HG03097 (cell line): ENCODE results near the gene CRLF2.
"Not testable (repeated sequence)": the region's sequence is repeated elsewhere in the genome, so short reads cannot be mapped to it uniquely, and the experiment has no call there.

Experiments
- ATAC-seq: cut with Tn5 transposase; IDR thresholded peaks from one replicate; pipeline ENCODE4 v1.9.1; 2021; ENCODE audit not compliant: unreplicated experiment, low FRiP score

CRLF2 gene, protein sequence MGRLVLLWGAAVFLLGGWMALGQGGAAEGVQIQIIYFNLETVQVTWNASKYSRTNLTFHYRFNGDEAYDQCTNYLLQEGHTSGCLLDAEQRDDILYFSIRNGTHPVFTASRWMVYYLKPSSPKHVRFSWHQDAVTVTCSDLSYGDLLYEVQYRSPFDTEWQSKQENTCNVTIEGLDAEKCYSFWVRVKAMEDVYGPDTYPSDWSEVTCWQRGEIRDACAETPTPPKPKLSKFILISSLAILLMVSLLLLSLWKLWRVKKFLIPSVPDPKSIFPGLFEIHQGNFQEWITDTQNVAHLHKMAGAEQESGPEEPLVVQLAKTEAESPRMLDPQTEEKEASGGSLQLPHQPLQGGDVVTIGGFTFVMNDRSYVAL

DNA sequence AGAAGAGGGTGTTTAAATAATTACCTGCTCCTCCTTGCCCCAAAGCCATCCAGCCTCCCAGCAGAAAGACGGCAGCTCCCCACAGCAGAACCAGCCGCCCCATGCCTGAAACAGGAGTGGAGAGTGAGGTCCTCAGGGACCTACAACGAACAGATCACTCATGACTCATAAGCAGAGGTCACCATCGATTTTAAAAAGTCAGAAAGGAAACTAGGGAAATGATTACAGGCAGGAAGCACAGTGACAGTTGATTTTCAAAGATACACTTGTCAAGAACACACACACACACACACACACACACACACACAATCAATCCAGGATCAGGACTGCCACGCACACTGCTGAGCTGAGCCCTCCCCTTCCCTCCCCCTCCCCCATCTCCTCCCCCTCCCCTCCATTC, at the start of gene CRLF2:
Gene CRLF2 (minus strand): TSS at position 118 of the 400 bp plus-strand sequence. CDS start 15 bp downstream, at position 103.
- ATAC-seq = peak; percentile 68

DNA sequence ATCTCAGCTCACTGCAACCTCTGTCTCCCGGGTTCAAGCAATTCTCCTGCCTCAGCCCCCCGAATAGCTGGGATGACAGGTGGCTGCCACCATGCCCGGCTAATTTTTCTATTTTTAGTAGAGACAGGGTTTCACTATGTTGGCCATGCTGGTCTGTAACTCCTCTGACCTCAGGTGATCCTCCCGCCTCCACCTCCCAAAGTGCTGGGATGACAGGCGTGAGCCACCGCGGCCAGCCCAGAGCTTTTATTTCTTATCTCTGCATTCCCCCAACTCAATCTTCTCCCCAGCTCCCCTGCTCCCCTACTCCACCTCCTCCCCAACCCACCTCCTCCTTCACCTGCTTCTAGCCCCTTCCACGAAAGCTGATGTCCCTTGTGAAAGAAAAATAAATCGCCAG, 49.3 kb upstream of the CRLF2 start:
- ATAC-seq = not testable (repeated sequence)

DNA sequence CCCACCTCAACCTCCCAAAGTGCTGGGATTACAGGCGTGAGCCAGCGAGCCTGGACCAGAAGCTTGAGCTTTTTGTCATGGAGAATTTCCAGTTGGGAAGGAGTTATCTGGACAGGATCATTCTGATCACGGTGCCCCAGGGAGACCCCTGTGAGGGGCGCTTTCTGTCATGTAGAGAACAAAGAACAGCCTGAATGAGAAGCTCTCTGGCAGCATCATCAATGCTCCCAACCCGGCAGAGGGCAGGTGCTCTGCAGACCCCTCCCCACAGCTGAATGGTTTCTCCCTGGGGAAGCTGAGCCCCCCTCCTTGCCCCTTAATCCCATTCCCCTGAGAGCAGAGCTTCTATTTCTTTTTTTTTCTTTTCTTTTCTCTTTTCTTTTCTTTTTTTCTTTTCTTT, 48.8 kb upstream of the CRLF2 start:
- ATAC-seq = no peak

DNA sequence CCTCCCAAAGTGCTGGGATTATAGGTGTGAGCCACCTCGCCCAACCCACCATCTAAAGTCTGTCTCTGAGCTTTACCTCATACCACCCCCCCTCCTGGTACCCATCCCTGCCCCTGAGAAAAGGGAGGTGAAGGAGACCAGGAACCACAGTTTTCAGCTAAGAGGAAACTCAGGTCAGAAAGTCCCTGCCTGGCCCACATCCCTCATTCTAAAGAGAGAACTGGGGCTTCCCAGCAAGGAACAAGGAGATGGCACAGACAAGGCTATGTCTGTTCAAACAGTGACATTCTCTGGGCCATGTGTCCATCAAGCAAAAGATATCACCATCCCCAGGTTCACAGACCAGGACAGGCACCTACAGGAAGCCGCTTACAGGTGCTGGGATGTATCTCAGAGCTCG, 40.4 kb upstream of the CRLF2 start:
- no peak for ATAC-seq

DNA sequence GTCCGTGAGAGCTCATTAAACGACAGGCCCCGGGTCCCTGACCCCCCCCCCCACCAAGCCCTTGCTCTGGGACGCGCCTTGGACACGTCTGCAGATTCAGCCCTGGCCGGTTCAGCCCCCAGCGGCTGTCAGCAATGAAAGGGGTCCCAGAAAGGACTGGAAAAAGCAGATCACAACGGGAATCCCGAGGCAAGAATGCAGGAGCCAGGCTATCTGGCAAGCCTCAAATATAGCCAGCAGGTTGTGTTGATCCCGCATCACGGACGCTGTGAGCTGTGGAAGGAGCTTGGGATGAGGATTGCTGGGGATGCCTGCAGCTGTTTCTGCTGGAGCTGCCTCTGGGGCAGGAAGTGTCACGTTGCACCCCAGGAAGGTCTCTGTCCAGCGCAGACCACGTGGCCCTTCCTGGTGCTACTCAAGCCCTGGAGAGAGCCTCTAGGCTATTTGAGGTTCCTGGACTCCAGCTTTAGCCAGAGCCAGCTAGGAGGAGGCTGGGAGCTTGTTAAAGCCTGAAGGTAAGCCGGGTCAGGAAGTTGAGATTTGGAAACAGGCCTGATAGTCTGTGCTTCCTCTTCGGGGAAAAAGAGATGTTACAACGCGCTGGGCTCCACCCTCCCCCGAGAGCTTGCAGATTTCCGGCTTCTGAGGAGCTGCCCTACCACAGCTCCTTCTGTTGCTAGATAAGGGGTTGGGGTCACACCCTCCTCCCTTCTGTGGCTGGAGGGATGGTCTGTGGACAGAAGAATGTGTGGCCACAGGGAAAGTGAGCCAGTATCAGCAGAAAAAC, 36.8 kb upstream of the CRLF2 start:
- no peak for ATAC-seq

DNA sequence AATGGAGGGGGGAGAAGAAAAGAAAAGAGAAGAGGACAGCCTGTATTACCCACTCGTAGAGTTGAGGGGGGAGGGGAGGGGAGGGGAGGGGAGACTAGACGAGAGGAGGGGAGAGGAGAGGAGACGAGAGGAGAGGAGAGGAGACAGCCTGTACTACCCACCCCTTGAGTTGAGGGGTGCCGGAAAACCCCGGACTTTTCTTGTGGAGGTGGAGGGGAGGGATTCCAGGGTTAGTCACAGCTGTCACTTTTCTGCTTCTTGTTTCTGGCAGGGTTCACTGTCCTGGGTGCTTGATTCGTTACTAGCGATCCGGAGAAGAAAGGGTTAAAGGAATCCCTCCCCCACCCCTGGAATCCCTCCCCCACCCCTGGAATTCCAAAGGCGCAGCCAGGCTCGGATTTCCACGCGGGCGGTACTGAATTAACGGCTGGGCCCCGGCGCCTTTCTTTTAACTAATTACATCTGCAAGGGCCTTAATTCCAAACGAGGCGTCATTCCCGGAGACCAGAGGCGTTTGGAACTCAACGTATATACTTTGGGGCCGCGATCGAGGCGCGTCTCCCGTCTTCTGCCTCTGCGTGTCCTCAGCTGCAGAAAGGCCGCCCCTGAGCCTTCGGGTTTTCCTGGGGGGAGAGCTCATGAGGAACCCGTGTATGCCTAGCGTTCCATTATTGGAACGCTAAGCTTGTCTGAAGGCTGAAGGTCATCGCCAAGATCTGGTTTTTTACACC, 36.0 kb upstream of the CRLF2 start:
- no peak for ATAC-seq

DNA sequence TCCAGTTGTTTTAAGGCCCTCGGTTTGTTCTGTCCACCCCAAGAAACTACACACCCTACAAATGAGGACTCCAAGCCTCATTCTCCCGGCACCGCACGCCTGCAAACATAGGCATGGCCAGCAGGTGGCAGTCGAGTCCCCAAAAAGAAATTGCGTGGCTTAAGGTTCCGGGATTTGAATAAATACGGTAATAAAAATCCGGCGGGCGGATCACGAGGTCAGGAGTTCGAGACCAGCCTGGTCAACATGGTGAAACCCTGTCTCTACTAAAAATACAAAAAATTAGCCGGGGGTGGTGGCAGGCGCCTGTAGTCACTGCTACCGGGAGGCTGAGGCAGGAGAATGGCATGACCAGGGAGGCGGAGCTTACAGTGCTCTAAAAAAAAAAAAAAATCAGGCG, 34.4 kb upstream of the CRLF2 start:
- ATAC-seq = peak; percentile 61

DNA sequence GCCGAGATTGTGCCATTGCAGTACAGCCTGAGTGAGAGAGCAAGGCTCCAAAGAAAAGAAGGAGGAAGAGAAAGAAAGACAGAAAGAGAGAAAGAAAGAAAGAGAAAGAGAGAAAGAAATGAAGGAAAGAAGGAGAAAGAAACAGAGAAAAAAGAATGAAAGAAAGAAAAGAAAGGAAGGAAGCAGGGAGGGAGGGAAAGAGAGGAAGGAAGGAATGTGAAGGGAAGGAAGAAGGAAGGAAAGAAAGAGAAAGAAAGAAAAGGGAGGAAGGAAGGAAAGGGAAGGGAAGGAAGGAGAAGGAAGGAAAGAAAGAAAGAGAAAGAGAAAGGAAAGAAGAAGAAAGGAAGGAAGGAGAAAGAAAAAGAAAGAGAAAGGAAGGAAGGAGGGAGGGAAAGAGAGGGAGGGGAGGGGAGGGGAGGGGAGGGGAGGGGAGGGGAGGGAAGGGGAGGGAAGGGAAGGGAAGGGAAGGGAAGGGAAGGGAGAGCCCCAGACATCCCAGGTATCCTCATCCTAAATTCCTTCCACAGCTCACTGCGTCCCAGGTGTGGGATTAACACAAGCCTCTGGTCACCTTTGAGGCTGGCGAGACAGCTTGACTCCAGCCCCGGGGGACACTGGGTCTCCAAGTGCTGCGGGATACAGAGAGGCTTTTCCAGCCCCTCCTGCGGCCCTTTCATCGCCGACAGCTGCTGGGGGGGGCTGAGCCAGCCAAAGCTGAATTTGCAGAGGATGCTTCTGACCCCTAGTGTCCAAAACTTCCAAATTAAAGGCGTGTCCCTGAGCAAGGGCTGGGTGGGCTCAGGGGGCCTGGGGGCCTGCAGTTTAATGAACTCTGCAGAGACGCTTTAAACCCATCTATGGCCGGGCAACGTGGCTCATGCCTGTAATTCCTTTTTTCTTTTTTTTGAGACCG, 32.0 kb upstream of the CRLF2 start:
- no peak for ATAC-seq

DNA sequence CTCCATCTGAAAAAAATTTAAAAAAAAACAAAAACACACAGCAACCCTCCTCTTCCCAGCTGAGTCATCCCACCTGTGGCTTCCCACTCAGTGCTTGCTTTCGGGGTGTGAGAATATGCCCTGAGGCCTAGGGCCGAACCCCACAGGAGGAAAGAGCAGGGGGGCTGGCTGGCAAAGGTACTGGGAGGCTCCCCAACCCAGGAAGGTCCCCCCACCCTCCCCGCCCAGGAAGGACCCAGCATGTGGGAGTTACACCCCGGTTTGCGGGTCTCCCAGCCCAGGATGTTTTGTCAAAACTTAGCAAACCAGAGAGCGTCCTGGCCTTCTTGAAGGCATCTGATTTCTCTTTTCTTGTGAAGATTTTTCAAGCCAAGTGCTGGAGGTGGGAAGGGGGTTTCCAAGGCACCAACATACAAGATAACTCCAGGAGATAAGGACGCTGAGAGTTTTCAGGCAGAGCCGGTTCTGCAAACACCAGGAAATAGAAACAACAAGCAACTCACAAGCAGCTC, 30.5 kb upstream of the CRLF2 start:
- no peak for ATAC-seq

DNA sequence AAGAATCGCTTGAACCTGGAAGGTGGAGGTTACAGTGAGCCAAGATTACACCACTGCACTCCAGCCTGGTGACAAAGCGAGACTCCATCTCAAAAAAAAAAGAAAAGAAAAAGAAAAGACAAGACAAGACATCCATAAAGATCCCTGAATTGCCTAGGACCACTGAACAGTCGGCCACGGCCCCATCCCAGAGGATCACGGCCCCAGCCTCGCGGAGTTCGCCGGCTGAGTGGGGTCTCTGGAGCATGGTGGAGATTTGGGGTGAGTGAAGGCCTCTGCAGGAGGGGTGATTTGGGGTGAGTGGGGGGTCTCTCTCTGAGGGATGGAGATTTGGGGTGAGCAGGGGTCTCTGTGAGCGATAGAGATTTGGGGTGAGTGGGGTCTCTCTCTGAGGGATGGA, 28.1 kb upstream of the CRLF2 start:
- ATAC-seq = not testable (repeated sequence)

DNA sequence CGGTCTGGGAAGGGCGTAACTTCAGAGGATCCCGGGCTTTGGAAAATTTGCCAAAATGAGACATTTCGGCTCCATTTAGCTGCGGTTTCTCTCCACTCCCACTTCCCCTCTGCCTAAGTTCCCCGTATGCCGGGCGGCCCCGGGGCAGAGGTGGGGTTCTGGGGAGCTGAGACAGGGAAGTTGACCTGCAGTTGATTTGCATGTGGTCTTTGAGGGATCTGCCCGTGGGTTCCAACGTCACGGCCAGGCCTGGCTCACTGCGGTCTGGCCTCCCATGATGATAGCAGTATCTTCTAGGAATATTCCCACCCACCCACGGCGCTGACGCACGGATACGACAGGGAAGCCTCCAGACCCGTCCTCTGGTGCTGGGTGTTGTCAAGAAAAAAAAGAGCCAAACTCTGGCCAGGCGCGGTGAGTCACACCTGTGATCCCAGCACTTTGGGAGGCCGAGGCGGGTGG, 27.3 kb upstream of the CRLF2 start:
- ATAC-seq = no peak

DNA sequence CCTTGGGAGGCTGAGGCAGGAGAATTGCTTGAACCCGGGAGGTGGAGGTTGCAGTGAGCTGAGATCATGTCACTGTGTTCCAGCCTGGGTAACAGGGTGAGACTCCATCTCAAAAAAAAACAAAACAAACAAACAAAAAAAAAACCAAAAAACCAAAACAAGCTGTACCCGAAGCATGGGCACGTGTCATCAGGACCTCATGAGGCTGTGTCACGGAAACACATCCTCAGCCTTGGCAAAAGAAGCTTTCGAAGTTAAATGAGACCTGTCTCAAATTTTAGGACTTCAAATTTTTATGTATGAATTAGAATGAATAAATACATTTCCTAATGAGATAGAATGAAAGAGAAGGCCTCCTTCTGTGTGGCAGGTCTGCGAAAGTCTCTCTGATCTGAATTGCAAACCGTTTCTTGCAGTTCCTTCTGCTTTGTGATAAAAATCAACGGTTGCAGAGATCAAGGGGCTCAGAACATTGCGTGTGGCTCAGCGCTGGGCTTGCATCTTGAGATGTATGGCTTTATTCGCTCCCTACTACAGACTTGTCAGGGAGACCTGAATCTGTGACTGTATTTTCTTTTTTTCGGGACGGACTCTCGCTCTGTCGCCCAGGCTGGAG, 19.5 kb upstream of the CRLF2 start:
- ATAC-seq = no peak

DNA sequence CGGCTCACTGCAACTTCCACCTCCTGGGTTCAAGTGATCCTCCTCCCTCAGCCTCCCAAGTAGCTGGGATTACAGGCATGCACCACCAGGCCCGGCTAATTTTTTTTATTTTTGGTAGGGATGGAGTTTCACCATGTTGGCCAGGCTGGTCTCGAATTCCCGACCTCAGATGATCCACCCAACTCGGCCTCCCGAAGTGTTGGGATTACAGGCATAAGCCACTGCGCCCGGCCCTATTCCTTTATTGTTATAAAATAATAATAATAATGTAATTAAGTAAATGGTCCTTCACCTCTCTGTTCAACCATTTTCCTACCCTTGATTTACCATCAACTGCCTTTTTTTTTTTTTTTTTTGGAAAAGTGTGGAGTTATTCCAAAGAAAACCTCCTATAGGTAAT, 15.7 kb upstream of the CRLF2 start:
- not testable (repeated sequence) for ATAC-seq

DNA sequence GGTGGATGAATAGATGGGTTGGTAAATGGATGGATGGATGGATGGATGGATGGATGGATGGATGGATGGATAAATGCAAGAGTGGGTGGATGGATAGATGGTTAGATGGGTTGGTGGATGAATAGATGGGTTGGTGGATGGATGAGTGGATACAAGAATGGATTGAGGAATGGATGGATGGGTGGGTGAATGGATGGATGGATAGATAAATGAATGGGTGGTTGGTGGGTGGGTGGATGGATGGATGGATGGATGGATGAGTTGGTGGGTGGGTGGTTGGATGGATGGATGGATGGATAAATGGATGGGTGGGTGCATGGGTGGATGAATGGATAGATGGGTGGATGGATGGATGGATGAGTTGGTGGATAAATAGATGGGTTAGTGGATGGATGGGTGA, 13.8 kb upstream of the CRLF2 start:
- no peak for ATAC-seq

DNA sequence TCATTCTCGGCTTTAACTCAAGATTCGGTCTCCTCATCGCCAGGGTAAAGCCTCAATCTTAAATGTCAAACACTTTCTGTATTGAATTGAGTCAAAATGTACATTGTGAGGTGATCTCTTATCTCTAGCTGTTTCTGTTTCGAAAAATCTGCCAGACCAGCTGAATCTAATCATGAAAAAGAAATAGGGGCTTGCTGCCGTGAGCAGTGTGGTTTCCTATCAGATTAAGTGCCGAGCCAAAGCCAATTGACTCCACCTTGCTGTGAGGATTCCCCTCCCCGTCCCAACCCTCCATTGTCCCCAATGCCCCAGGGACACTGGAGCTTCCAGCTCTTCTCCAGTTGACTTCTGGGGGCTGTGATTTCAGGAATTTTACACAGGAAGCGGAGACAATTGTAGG, 12.5 kb upstream of the CRLF2 start:
- ATAC-seq = no peak

DNA sequence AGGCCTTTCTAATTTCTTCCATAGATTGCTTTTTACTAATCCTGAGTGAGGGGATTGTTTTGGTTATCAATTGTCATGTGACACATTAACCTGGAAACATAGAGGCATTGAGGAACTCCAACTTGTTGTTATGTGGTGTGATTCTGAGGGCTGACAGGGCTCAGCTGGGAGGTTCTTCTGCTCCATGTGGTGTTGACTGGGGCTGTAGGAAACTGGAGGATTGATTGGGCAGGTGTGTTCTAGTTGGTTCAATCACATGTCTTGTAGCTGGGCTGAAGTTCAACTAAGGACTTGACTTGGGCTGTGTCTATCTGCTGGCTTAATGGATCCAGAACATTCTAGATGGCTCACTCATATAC, 10.8 kb upstream of the CRLF2 start:
- ATAC-seq = no peak

DNA sequence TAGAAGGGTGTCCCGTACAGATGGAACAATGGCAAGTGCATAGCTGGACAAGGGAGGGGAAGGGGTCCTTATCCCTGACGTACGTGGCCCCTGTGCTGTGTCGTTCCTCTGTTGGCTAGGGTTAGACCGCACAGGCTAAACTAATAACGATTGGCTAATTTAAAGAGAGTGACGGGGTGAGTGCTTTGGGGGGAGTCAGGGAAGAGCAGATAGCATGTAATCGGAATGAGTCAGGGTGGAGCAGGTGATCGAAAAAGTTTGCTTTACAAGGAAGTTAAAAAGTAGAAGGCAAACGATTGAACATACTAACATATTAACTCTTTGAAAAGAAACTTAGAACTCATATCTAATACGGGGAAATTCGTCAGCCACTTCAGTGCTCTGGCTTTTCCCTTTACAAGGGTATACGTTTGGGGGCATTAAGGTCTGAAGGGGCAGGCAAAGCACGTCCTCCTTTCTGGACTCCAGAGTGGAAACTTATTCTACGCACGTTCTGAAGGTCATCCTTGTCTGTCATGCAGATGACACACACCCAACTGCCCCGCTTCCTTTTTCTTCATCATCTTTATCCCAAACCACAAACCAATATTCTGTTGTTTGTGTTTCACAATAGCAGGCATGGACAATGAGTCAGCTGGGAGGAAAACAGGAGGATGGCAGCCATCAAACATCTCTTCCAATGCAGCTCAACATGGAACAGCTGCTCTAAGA, 10.2 kb upstream of the CRLF2 start:
- no peak for ATAC-seq

DNA sequence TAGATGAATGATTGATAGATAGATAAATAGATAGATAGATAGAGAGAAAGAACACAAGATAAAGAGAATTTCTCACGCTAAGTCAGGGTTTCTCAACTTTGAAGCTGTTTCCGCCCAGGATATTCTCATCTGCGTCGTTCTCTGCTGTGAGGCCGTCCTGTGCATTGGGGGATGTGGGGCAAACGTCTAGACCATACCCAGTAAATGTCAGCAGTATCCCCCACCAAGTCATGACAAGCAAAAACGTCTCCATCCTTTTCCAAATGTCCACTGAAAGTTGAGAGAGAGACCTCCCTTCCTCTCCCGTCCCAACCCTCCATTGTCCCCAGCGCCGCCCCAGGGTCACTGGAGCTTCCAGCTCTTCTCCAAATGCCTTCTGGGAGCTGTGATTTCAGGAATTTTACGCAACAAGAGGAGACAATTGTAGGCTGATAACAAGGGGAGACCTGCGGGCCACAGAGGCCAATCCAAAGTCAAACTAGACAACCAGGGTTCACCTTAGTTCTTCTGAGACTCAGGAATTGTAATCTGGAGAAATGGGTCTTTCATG, 8.9 kb upstream of the CRLF2 start:
- ATAC-seq = no peak

DNA sequence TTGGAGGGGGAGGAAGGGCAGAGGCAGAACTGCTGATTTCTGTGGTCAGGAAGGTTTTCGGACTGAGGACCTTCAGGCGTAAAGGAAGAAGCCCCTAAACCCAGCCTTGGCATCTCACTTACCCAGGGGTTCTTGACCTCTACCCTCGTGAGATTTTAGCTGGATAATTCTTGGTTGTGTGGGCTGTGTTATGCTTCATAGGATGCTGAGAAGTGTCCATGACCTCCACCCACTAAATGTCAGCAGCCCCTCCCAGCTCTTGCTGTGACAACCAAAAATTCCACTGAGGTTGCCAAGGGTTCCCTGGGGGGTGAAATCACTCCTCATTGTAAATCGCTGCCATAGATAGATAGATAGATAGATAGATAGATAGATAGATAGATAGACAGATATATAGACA, 5.8 kb upstream of the CRLF2 start:
- ATAC-seq = no peak
